ENCODE results near the gene SLC25A19. TPM values are rescaled to one million over a fixed set of nuclear protein-coding genes. Genes with fewer than 3 reads are reported as not detected.

SLC25A19 gene
- total and polyA plus RNA-seq, 2 of the 8 experiments (the other 6 are each of a cell fraction or from before 2014, with no cell fraction given): 28.6 to 32.6 TPM

DNA sequence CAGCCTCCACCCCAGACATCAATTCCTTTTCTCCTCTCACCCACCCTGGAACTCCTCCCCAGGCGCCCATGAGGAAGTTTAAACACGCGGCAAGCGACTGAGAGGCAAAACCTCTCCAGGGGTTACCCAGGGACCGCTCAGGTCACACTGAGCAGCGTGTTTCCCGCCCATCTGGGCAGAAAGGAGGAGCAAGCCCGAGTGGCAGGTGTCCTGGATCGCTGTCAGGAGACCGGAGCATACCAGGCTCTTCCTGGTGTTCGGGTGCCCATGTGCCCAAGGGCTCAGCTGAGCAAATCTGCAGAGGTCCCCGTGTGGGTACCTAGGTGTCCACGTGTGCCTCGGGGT lies 491 bp downstream of the SLC25A19 start:
- no peak overlapping the region; the same call in 1 of the 2 replicates for H3K18ac ChIP-seq (ENCODE audit: extremely low read depth, low read length)
- no peak overlapping the region for H3K14ac ChIP-seq (ENCODE audit: insufficient read length)
- ChIA-PET CTCF (ENCODE audit: partially characterized antibody) (interaction anchor here (0.5 to 1.8 kb wide), 31 partner anchors 9 to 228 kb away, joined by 3 to 16 read pairs (median 4); partner anchors contain the start of genes GGA3, MIF4GD, MRPS7 and TSEN54), POLR2A (ENCODE audit: partially characterized antibody) (interaction anchor here (0.6 to 2.4 kb wide), 13 partner anchors 10 to 134 kb away, joined by 3 to 12 read pairs (median 4); partner anchors contain the start of genes GGA3, JPT1, MIF4GD and MRPS7)
- DNase-seq (ENCODE audit: low read depth in 1 of 2, low spot score in 2 of 2): peak in 1 of 2 experiments; percentile 69
- H2BK20ac ChIP-seq (ENCODE audit: low read length): no peak overlapping the region
- no peaks in the 10 kb centered on the region for H3K9me3 ChIP-seq (ENCODE audit: insufficient read depth in 2 of 2, low read depth in 1 of 2, low read length in 1 of 2)
- no peak overlapping the region for H2BK120ac ChIP-seq (replicated peaks; ENCODE audit: low read depth, low read length)
- 0 out of 2 replicates have a peak overlapping the region, but pooled peaks have one; percentile 49 for H2BK5ac ChIP-seq (ENCODE audit: low read depth, low read length)
- H4K20me1 ChIP-seq (replicated peaks in 1 of 2; ENCODE audit: control insufficient read depth in 1 of 2, insufficient read depth in 2 of 2, low read length in 2 of 2): peaks cover 0 to 3% of the 10 kb centered on the region in 2 experiments
- 0 out of 2 replicates have a peak overlapping the region, but pooled peaks have one; percentile 92 for H4K8ac ChIP-seq (ENCODE audit: extremely low read depth, insufficient read depth, low read length)
- H4K91ac ChIP-seq (replicated peaks; ENCODE audit: insufficient read length, low read length): no peak overlapping the region
- 3% methylated on average over 11 of the region's 14 CpGs; no CpG with 5 or more reads in 1 of the 2 experiments for WGBS, 2 experiments (ENCODE audit: extremely low coverage in 1 of 2, insufficient coverage in 1 of 2, insufficient read length in 1 of 2, insufficient replicate concordance in 2 of 2, low coverage in 1 of 2, low lambda C conversion rate in 2 of 2, missing lambda C conversion rate in 1 of 2)
- H3K27ac ChIP-seq (ENCODE audit: low read depth, low read length): no peak overlapping the region
- H3K56ac ChIP-seq (replicated peaks; ENCODE audit: insufficient read length, low read depth, low read length): no peak overlapping the region
- no peak overlapping the region for H3K23ac ChIP-seq (ENCODE audit: insufficient read length)
- no peaks in the 10 kb centered on the region; a peak in 3 of 7 replicates for H3K4me1 ChIP-seq (replicated peaks in 1 of 4; ENCODE audit: control insufficient read depth in 3 of 4, insufficient read depth in 4 of 4, low read length in 3 of 4)
- H2BK15ac ChIP-seq (ENCODE audit: low read length): no peak overlapping the region
- H4K5ac ChIP-seq (ENCODE audit: insufficient read length, low read depth, low read length): peak overlapping the region; percentile 31
- H3K27me3 ChIP-seq (replicated peaks in 1 of 4; ENCODE audit: control insufficient read depth in 3 of 4, extremely low read depth in 1 of 4, insufficient read depth in 3 of 4, low read length in 3 of 4): no peaks in the 10 kb centered on the region; a peak in 2 of 7 replicates
- no peak overlapping the region for H2BK12ac ChIP-seq (ENCODE audit: low read depth, low read length)
- H3K36me3 ChIP-seq (ENCODE audit: control insufficient read depth in 2 of 4, insufficient read depth in 4 of 4, low read length in 3 of 4): peaks cover 3 to 7% (median 5%) of the 10 kb centered on the region in 4 experiments; a peak in 3 of 8 replicates
- peak overlapping the region; percentile 77 to 94 (median 82) for H3K4me3 ChIP-seq (ENCODE audit: extremely low read depth in 1 of 4, insufficient read depth in 2 of 4, low read depth in 3 of 4, low read length in 4 of 4)
- no peak for FAIRE-seq
- H2AK5ac ChIP-seq (ENCODE audit: low read depth, low read length): no peak overlapping the region
- peak overlapping the region; percentile 64 to 80 for H3K4me2 ChIP-seq (ENCODE audit: insufficient read depth in 1 of 2, low read depth in 2 of 2, low read length in 2 of 2)
- H3K23me2 ChIP-seq (ENCODE audit: low read depth, low read length): peaks cover 4% of the 10 kb centered on the region; the same call in 1 of the 2 replicates
- TF ChIP-seq CTBP2 (IDR thresholded peaks at IDR 0.05; ENCODE audit: borderline replicate concordance, insufficient read depth, insufficient read length, low read length) (peak; percentile 92), JUN (IDR thresholded peaks at IDR 0.05; ENCODE audit: low read depth, low read length) (no peak), SIN3A (conservative IDR thresholded peaks at IDR 0.05 in 1 of 2, IDR thresholded peaks at IDR 0.05 in 1 of 2; ENCODE audit: low read depth in 1 of 2, low read length in 2 of 2) (peak; percentile 77 to 92; a peak in 2 of 4 replicates), SAP30 (IDR thresholded peaks at IDR 0.05; ENCODE audit: insufficient read depth, insufficient replicate concordance, low read length) (peak; percentile 90), SP4 (IDR thresholded peaks at IDR 0.05; ENCODE audit: low read length) (0 out of 2 replicates have a peak, but pooled peaks have one; percentile 4), TAF7 (optimal IDR thresholded peaks at IDR 0.05; ENCODE audit: borderline replicate concordance, low read depth, low read length) (no peak), E2F6 (IDR thresholded peaks at IDR 0.05) (peak; percentile 67), NANOG (IDR thresholded peaks at IDR 0.05; ENCODE audit: insufficient read depth, low read depth, low read length, poor library complexity, severe bottlenecking) (peak; percentile 85)
- TF ChIP-seq, protein P1, sequence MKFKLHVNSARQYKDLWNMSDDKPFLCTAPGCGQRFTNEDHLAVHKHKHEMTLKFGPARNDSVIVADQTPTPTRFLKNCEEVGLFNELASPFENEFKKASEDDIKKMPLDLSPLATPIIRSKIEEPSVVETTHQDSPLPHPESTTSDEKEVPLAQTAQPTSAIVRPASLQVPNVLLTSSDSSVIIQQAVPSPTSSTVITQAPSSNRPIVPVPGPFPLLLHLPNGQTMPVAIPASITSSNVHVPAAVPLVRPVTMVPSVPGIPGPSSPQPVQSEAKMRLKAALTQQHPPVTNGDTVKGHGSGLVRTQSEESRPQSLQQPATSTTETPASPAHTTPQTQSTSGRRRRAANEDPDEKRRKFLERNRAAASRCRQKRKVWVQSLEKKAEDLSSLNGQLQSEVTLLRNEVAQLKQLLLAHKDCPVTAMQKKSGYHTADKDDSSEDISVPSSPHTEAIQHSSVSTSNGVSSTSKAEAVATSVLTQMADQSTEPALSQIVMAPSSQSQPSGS (IDR thresholded peaks at IDR 0.05; ENCODE audit: low read length): no peak
- peak overlapping the region; percentile 58 to 73 (median 62) for H3K9ac ChIP-seq (replicated peaks in 1 of 4; ENCODE audit: extremely low read depth in 1 of 4, low read depth in 3 of 4, low read length in 3 of 4)
- H2AFZ ChIP-seq (ENCODE audit: low read length): peak overlapping the region; percentile 91
- no peaks in the 10 kb centered on the region; the same call in 1 of the 2 replicates for H3K79me1 ChIP-seq (ENCODE audit: low read depth, low read length)
- H3K4ac ChIP-seq (replicated peaks; ENCODE audit: insufficient read length, low read depth, low read length): peak overlapping the region; percentile 72
- 0 out of 4 replicates have a peak, but pooled peaks cover 0 to 2% of the 10 kb centered on the region in 2 experiments for H3K79me2 ChIP-seq (ENCODE audit: control insufficient read depth in 1 of 2, insufficient read depth in 2 of 2, low read length in 2 of 2)
